ENCODE data around the gene EHMT1.

DNA sequence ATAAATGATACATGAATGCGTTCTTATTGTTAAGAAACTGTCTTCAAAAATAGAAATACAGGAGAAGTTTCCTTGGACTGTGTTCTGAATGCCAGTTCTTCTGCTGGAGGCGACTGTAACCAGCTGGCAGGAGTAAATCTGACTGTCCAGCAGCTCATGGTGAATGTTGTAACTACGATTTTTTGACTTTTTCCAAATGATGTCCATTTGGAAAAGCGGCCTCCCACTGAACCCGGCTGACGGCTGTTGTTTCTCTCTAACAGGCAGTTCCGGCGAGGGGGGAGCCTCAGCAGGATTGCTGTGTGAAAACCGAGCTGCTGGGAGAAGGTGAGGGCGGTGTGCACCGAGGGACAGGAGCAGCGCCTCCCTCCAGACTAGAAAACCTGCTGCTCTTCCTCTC is 91.9 kb downstream of the EHMT1 start:
- no peak for TF ChIP-seq POLR2A (IDR thresholded peaks at IDR 0.05)
- TF ChIP-seq, protein P1, sequence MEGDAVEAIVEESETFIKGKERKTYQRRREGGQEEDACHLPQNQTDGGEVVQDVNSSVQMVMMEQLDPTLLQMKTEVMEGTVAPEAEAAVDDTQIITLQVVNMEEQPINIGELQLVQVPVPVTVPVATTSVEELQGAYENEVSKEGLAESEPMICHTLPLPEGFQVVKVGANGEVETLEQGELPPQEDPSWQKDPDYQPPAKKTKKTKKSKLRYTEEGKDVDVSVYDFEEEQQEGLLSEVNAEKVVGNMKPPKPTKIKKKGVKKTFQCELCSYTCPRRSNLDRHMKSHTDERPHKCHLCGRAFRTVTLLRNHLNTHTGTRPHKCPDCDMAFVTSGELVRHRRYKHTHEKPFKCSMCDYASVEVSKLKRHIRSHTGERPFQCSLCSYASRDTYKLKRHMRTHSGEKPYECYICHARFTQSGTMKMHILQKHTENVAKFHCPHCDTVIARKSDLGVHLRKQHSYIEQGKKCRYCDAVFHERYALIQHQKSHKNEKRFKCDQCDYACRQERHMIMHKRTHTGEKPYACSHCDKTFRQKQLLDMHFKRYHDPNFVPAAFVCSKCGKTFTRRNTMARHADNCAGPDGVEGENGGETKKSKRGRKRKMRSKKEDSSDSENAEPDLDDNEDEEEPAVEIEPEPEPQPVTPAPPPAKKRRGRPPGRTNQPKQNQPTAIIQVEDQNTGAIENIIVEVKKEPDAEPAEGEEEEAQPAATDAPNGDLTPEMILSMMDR (IDR thresholded peaks at IDR 0.05) = no peak

Measured in right lobe of liver (tissue), 4 donors.